HUDEP-2 (cell line): Measurements from ENCODE around the gene HCN1.
"Not testable (repeated sequence)": the region's sequence is repeated elsewhere in the genome, so short reads cannot be mapped to it uniquely, and the experiment has no call there.

Experiments
- DNase-seq, 76 experiments: peaks; one replicate each; lab custom pipeline; 2025; ENCODE audit not compliant: unreplicated experiment in 76 of 76; lab: John Stamatoyannopoulos, UW

Gene HCN1

GRCh38 chr5:45440466-45440865 lies 255.7 kb downstream of the HCN1 start:
- DNase-seq: no peak

DNA sequence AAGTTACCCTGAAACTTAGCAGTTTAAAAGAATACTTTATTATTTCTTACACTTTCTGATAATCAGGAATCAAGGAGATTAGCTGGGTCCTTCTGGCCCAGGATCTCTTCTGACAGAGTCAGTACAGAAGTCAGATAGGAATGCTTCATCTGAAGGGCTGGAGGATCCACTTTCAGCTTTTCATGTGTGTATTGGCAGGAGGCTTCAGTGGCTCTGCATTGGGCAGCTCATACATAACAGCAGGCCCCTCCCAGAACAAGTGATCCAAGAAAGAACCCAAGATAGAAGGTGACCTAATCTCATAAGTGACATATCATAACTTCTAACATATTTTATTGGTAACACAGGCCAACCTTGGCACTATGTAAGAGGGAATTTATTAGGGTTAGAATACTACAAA lies 258.4 kb downstream of the HCN1 start:
- no peak for DNase-seq

- no peak for DNase-seq
Observed at GRCh38 chr5:45417285-45417998, 278.7 kb downstream of the HCN1 start.

DNA sequence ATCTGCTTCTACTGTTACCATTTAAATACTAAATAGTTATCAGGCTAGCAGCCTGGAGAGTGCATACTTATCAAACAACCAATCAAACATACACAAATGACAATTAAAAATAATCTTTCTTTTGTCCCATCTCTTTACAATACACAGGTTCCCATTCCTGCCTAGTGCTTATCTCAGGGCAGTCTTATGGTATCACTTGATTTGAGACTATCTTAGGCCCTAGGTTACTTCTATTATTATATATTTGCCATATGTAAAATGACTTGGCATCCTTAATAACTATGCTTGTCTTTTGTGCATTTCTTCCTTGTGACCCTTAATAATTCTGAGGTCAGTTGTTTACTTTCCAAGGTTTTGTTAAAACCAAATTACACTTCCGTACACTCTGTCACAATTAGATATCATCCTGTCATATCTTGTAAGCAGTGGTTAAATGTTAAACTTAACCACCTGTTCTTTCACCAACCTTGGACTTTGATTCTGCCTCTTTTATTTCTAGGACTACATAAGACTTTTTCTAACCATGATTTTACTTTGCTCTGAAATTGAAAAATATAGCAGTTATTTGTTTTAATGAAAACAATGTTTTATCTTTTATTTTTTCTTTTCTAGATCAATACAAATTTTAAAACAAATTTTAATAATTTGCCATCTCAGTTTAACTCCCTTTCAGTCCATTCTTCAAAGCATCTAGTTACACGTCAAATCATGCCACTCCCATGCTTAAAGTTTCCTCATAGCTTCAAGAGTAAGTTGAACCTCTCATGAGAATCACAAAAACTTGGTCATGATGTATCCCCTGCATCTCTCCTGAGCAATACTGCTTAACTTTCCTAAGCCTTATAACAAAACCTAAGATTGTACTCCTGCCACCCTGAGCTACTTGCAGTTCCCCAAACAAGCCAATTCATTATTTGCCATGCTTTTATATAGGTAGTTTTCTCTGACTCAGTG lies 281.3 kb downstream of the HCN1 start:
- DNase-seq: no peak

DNA sequence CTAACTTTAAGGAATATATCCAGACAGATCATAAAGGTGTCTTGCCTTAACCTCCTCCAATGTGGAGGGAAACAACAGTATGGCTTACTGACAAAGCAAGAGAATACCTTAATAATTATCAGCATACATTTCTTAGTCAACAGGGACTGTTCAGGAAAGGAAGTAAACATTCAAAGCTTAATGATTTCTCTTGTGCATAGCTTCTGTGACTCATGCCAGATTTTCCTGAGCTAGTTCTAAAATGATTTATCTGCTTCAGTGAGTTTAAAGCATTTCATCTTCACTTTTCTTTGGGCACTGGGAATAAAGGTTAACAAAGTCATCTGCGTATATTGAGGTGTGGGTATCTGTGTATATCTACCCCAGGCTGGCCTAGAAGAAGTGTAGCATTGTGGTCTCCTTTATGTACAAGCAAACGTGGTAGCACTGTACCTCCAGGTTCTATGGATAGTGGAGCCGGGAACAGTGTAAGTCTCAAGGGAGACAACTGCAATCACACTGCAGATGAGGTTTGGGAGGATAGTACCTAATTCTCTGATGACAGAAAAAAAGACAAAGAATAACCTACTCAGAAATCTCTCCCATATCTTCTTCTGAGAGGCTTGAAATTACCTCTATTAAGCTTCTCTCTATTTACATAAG lies 284.1 kb downstream of the HCN1 start:
- DNase-seq: no peak

GRCh38 chr5:45410304-45410995 lies 285.7 kb downstream of the HCN1 start:
- no peak for DNase-seq

- no peak for DNase-seq
Observed at GRCh38 chr5:45408067-45408466, 288.1 kb downstream of the HCN1 start.

DNA sequence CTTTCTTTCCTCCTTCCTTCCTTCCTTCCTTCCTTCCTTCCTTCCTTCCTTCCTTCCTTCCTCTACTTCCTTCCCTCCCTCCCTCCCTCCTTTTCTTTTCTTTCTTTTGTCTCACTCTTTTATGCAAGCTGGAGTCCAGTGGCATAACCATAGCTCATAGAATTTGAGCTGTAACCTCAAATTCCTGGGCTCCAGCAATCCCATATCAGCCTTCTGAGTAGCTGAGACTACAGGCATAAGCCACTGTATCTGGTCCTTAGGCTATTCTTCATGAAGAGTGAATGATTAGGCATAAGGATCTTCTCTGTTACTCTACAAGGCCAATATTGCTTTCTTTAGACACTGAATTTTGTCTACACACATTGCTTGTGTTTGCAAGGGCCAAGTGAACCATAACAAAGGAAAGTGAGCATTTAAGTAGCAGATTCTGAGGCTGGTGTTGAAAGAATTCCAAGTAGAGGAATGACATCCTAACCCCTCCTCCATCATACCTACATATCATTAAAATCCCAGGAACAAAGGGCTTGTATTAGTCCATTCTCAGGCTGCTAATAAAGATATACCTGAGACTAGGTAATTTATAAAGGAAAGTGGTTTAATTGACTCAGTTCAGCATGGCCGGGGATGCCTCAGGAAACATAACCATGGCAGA lies 293.2 kb downstream of the HCN1 start:
- no peak for DNase-seq

DNA sequence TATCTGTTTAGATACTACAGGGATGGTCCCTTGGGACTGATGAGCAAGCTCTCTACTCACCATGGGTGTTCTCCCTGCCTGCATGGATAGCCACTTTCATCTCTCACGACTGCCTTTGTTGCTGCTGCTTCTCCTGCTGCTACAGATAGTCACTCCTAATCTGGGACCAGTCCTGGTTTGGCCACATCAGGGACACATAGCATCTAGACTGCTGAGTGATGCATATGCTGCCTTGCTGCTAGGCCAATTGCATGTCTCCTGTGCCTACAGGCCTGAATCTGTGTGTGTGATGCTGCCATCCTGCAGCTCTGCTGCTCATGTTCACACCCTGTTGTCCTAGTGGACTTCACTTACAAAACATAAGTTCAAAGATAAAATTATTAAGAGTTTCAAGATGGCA lies 297.1 kb downstream of the HCN1 start:
- DNase-seq: no peak

- no peak for DNase-seq
Observed at GRCh38 chr5:45385321-45386058, 310.7 kb downstream of the HCN1 start.

GRCh38 chr5:45383985-45384384 lies 312.2 kb downstream of the HCN1 start:
- DNase-seq: no peak

DNA sequence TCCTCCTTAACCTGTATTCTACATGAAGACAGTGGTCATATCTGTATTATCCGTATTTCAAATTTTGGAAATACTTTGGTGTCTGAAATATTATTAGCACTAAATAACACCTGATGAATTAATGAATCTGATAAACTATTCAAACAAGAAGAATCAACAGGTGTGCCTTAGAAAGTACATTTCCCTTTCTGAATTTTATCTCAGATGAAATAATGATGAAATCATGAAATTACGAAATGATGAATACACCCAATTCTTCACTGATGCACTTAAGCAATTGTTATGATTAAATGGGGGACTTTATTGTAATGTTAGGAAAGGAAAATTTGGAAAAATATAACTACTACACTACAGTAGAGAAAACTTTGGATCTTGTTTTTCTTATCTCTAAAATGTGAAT lies 313.6 kb downstream of the HCN1 start:
- no peak for DNase-seq

DNA sequence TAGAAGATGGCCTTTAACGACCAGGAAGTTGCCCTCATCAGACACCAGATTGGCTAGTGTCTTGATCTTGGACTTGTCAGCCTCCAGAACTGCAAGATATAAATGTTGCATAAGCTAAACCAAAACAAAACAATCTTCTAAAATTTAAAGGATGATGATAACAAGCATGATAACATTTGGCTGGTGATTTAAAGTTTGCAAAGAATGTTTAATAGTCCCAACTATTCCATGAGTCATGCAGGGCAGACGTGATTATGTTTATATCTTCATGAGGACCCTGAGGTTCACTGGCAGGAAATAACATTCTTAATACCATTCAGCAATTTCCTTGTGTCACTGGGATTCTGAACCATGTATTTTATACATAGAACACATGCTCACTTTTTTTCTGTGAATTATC lies 319.8 kb downstream of the HCN1 start:
- DNase-seq: no peak

DNA sequence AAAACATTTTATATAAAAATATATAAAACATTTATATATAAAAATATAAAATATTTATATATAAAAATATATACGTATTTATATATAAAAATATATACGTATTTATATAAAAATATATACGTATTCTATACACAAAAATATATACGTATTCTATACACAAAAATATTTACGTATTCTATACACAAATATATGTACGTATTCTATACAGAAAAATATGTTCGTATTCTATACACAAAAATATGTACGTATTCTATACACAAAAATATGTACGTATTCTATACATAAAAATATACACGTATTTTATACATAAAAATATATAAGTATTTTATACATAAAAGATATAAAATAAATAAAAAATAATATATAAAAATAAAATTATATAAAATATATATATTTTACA lies 323.6 kb downstream of the HCN1 start:
- no peak for DNase-seq

DNA sequence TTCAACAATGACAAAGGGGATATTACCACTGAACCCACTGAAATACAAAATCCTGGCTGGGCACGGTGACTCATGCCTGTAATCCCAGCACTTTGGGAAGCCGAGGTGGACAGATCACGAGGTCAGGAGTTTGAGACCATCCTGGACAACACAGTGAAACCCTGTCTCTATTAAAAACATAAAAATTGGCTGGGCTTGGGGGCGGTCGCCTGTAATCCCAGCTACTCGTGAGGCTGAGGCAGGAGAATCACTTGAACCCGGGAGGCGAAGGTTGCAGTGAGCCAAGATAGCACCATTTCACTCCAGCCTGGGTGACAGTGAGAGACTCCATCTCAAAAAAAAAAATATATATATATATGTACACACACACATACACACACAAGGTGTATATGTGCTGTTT lies 324.8 kb downstream of the HCN1 start:
- DNase-seq: not testable (repeated sequence)

DNA sequence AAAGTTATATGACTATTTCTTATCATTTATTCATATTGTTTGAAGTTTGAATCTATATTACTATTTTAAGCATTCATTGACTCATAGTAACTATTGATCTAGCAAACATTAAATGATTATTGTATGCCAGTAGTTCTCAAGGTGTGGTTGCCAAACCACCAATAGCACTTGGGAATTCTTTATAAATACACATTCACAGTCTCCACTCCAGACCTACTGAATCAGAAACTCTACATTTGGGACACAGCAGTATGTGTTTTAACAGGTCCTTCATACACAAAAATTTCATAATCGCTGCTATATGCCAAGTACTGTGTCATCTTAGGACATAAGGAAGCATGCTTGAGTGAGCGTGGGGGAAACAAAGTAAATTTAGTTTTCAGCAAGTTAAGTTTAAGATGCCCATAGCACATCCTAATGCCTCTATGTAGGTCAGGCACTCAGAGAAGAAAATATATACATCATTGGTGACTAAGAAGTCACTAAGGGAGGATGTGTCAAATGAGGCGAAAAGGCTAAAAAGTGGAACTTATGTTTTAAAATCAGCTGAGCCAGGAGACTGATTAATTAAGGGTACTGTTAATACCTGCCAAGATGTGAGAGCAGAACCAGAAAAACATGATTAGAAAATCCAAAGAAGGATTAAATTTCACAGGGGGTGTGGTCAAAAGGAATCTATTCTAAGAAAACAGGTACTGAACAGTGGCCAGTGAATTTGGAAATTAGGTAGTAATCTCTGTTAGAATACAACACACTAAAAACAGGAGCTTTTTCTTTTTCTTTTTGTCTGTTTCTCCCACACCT lies 340.8 kb downstream of the HCN1 start:
- no peak for DNase-seq

- no peak for DNase-seq
Observed at GRCh38 chr5:45336464-45336863, 359.7 kb downstream of the HCN1 start.

GRCh38 chr5:45335978-45336377 lies 360.2 kb downstream of the HCN1 start:
- no peak for DNase-seq

DNA sequence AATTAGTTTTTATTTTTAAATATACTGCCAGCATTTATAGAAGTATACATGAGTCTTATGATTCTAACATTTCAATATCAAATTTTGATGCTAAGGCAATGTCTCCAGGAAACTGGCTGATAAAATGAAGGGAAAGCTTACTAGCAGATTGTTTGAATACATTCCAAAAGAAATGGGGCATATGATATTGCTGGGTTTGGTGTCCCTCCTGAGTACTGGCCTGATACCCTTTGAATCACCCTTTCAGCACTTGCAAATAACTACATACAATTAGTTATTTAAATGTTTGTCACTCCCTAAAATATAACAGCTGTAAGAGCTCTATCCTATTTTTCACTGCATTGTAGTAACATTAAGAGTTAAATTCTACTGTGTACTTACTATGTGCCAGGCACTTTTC lies 360.8 kb downstream of the HCN1 start:
- no peak for DNase-seq
